ENCODE results near the gene UBE2L5.
"Not testable (repeated sequence)": the region's sequence is repeated elsewhere in the genome, so short reads cannot be mapped to it uniquely, and the experiment has no call there.

The UBE2L5 gene

DNA sequence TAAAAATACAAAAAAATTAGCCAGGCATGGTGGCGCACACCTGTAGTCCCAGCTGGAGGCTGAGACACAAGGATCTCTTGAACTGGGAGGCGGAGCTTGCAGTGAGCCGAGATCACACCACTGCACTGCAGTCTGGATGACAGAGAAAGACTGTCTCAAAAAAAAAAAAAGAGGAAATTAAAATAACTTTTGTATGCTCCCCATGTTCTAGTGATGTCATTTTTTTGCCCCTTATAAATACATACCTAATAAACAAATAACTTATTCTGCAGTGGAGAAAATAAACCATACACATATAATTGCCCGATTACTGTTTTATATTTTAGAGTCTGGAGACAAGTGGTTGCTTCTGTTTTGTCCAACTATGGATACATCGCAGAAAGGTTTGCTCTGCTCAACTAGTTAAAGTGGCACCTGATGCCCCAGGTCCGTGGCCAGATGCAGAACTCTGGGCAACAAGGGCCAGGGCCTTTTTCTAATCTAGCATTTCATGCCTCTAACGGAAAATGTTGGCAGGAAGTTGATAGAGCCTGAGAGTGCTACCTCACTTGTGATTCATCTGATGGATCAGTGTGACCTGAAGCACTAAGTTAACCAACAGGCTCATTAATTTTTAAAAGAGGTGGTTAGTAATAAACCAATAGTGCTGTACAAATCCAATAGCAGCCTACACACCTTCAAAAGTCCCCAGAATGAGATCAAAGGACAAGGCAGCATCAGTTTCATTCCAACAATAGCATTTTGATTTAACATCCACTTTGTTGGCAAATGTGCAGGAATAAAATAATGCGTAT, 18.8 kb downstream of the UBE2L5 start:
- DNase-seq = no peak

- DNase-seq = no peak
These were observed 20.6 kb downstream of the UBE2L5 start for GRCh38 chr13:30442926-30443325.

DNA sequence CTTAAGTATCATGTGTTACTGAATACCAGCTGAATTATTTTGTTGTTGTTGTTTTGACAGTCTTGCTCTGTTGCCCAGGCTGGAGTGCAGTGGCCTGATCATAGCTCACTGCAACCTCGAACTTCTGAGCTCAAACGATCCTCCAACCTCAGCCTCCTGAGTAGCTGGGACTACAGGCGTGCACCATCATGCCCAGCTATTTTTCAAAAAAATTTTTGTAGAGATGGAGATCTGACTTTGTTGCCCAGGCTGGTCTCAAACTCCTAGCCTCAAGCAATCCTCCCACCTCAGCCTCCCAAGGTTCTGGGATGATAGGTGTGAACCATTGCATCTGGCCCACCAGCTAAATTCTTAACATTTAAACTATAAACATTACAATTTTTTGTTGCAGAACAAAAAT, 21.2 kb downstream of the UBE2L5 start:
- not testable (repeated sequence) for DNase-seq

DNA sequence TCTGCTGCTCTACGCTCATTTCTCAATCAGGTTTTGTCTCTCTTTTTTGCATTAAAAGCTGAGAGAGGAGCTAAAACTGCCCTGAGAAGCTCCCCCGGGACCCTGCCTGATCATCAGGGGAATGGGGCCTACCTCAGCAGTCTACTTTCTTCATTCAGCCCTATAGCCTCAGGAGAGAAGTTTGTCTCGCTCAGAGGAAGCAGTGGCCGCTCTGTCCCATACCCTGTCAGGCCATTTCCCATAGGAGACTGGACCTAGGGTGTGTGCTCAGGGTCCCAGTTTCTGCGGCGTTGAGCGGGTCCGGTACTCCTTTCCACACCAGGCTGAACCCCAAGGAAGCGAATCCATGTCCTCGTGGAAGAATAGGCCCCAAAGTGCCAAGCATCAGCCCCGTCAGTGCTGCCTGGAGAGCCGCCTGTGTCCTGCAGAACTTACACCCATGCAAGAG, 21.7 kb downstream of the UBE2L5 start:
- DNase-seq = no peak

- no peak for DNase-seq
These were observed 23.8 kb downstream of the UBE2L5 start for GRCh38 chr13:30446126-30446500.

DNA sequence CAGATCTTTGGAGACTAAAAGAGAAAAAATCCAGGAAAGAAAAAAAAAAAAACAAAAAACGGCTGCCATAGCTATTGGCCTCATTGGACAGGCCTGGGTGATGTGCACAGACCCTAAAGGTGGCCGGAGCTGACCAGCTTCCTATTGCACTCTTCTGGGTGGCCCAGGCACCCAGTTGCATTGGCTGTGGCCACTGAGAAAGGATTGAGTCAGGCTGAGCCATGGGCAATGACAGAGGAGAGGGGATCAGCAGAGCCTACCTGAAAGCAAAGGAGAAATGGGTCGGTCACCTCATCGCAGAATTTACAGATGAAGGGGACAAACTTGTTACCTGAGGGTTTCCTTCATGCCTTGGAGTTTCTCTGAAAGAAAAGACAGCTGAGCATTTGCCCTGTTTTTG, 26.1 kb downstream of the UBE2L5 start:
- no peak for DNase-seq

- no peak for DNase-seq
These were observed 27.8 kb downstream of the UBE2L5 start for GRCh38 chr13:30450066-30450465.

DNA sequence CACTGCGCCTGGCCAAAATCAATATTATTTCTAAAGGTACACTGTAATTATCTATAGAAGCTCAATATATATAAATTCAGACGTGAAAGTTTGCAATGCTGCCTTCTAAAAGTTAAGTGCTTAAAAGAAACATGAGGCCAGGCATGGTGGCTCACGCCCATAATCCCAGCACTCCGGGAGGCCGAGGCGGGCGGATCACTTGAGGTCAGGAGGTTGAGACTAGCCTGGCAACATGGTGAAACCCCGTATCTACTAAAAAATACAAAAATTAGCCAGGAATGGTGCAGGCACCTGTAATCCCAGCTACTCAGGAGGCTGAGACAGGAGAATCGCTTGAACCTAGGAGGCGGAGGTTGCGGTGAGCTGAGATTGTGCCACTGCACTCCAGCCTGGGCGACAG, 29.2 kb downstream of the UBE2L5 start:
- DNase-seq = not testable (repeated sequence)

DNA sequence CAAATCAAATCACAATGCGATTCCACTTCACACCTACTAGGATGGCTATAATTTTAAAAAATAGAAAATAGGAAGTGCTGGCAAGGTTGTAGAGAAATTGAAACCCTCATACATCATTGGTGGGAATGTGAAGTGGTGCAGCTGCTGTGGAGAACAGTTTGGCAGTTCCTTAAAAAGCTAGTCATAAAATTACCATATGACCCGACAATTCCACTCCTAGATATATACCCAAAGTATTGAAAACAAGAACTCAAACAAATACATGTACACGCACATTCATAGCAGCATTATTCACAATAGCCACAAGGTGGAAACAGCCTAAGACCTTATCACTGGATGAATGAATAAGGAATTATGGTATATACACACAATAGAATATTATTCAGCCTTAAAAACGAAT, 31.4 kb downstream of the UBE2L5 start:
- DNase-seq = no peak

DNA sequence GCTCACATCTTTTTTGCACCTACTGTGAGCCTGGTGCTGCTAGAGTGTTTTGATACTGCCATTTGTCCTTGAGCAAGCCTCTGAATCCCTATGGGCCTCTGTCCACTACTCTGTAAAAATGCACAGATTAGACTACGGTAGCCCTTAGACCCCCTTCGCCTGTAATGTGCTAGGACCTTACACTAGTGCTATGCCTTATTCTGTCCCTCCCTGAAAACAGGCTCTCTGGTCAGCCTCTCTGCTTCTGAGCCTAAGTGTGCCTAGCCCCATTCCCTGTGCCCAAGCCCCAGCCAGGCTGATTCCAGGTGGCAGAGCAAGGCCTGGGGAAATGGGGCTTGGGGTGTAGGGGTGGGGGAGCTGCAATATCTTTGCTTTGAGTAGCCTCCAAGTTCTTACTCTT, 32.7 kb downstream of the UBE2L5 start:
- DNase-seq = no peak

GRCh38 chr13:30456290-30456689, 34.0 kb downstream of the UBE2L5 start:
- no peak for DNase-seq

GRCh38 chr13:30457306-30457891, 35.1 kb downstream of the UBE2L5 start:
- DNase-seq = no peak

DNA sequence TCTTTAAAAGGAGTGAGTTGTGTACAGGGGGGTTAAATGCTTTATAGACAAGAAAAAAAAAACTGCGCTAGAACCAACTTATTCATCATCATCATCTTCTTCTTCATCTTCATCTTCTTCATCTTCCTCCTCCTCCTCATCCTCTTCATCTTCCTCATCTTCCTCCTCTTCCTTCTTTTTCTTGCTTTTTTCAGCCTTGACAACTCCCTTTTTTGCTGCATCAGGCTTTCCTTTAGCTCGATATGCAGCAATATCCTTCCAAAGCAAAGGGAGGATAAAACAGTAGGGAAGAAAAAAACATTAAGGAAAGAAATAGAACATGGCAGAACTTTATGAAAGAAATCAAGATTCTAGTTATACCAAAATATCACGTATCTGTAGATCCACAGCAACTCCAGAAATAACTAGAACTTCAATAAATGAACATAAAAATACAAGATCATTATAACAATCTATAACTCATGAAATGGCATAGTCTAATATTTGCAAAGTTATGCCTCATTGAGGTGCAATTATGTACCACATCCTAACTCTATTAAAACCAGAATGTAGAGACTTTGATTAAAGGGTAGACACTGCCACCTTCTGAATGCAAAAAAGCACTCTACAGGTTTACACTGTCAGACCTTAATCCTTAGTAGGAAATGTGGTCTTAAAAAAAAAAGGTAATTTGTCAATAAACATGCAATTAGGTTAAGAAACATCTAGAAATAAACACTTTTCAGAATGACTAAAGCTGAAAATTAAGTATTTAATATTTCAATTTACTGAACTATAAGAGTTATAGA, 39.2 kb downstream of the UBE2L5 start:
- not testable (repeated sequence) for DNase-seq

DNA sequence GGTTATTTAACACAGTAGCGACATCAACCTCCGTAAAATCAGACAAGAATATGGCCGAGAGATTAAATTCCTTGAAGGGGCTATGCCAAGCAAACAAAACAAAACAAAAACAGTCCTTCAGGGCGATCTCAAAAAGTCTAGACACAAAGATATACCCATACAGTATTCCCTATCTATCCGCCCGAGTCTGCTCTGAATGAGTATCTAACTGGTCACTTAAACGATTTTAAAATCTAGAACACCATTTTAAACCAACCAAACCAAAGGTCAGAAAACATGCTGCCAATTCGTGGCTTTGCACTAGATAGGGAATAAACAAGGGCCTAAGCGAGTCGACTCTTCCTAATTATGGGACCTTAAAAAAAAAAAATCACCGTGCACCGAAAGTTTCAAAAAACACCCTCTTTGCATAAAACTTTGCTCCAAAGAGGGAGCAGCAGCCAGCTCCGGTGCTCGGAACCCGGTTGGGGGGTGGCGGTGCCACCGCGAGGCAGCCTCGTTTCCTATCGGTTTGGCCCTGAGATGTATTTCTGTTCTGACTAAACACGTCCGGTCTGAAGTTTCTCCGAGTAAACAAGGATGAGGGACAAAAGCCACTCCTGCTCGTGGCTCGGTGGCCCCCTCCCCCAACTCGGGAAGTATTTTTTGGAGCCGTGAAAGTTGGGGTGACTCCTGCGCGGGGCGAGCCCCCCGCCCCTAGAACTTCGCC, 41.6 kb downstream of the UBE2L5 start:
- DNase-seq = peak; percentile 76

GRCh38 chr13:30464496-30465342, 42.4 kb downstream of the UBE2L5 start:
- DNase-seq = peak; percentile 76

DNA sequence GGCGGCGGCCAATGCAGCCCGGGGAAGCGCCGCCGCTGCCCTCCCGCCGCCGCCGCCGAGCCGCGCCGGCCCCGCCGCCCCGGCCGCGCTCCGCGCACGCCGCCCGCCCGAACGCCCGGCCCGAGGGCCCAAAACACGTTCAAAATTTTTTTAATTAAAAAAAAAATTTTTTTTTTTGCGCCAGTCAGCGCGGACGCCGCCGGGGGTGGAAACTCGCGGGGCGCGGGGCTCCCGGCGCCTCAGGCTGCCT, 43.0 kb downstream of the UBE2L5 start:
- no peak for DNase-seq

GRCh38 chr13:30465593-30466357, 43.5 kb downstream of the UBE2L5 start, which contains the start of gene HMGB1:
Gene HMGB1 (minus strand): TSS chr13:30465936. CDS start chr13:30463680, 2,256 bp downstream.
- DNase-seq = peak; percentile 98

DNA sequence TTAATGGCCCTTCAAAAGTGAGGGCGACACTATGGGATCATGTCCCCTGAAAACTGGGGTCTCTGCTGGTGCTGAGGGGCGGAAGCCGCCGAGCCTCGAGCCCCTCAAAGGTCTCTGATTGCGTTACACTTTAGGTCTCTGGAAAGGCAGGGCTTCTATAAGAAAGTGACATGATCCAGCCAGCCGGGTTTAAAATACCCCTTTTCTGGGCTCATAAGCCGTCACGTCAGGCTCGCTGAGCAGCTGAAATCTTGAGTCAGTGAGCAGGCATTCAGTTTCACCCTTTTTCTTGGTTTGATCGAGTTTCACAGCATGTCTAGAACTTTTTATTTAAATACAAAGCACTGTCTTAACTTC, 44.0 kb downstream of the UBE2L5 start:
- DNase-seq = peak; percentile 45

- no peak for DNase-seq
These were observed 44.6 kb downstream of the UBE2L5 start for GRCh38 chr13:30466841-30467252.

DNA sequence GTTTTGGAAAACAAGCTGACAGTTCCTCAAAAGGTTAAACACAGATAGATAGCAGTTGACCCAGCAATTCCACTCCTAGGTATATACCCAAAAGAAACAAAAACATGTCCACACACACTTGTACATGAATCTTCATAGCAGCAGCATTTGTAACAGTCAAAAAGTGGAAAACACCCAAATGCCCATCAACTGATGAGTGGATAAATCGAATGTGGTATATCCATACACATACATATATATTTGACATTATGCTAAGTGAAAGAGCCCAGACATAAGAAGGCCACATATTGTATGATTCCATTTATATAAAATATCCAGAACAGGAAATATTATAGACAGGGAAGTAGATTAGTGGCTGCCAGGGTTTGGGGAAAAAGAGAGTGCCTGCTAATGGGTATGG, 51.4 kb downstream of the UBE2L5 start:
- no peak for DNase-seq

DNA sequence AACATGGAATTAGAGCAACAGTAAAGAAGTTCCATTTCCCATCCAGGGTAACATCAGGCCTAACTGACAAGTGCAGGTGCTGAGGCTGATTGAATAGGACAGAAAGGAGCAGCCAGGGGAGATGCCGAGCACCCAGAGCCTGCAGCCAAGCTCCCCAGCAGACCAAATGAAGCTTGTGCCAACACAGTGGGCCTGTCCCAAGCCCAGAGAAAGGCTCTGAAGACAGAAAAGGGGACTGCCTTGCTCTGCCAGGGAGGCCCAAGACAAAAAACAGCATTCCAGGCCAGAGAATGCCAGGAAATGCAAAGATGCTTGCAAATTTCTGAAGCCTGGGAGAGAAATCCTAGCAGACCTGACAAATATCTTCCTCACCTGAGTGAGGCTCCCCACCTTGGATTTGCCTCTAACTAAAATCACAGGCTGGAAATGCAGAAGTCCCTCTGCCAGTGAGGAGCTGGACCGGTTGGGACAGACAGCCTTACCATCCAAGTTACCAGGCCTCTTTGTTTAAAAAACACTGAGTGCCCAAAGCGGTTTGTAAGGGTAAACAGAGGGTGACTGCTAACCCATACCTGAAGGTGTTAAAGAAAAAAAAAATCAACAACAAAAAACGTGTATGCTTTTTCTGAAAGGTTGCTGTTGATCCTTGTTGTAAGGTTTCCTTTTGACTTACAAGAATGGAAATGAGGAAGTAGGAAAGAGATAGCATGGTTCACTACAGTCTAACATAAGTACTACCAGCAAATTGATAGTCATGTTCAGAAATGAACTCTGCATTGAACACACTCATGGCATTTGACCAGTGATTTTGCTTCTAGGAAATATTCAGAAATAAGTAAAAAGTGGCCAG, 55.3 kb downstream of the UBE2L5 start:
- no peak for DNase-seq

All from stimulated activated CD4-positive, alpha-beta T cell treated with anti-CD3 and anti-CD28 coated beads, Interleukin-1b, Interleukin-23, amount 100 ng/mL, for 48 hours (primary cell).